Measurements from ENCODE around the gene TAF5L.

GRCh38 chr1:229590119-229590518 lies 35.8 kb downstream of the TAF5L start:
- no peak for TF ChIP-seq CTCF (IDR thresholded peaks at IDR 0.05)
- no peak for TF ChIP-seq POLR2A (IDR thresholded peaks at IDR 0.05)
